ENCODE results near the gene ST6GALNAC3. TPM values are rescaled to one million over a fixed set of nuclear protein-coding genes. Genes with fewer than 3 reads are reported as not detected.

ST6GALNAC3 gene
- polyA plus RNA-seq, 1 donor (not counting 4 experiments of a cell fraction or from before 2014, with no cell fraction given), result 0.08 TPM

- no peak for DNase-seq (ENCODE audit: low read depth, low spot score)
- no peak overlapping the region for H2AFZ ChIP-seq (ENCODE audit: control insufficient read depth, low read length)
- no peaks in the 10 kb centered on the region for H3K4me1 ChIP-seq (ENCODE audit: control insufficient read depth, extremely low read depth, insufficient read depth, low read length)
- no peak for FAIRE-seq
- H3K27ac ChIP-seq (ENCODE audit: control insufficient read depth, insufficient read depth, low read length), result no peak overlapping the region
- no peaks in the 10 kb centered on the region for H4K20me1 ChIP-seq (ENCODE audit: control insufficient read depth, extremely low read depth, insufficient read depth, low read length)
- dilution Hi-C loops (cut with MboI; ENCODE audit: extremely low pct_ligation_motif_present, low sequenced_read_pairs), result no loop called here
- no peaks in the 10 kb centered on the region for H3K9me1 ChIP-seq (ENCODE audit: control insufficient read depth, extremely low read depth, insufficient read depth, low read length)
- no peaks in the 10 kb centered on the region for H3K27me3 ChIP-seq (ENCODE audit: control insufficient read depth, extremely low read depth, insufficient read depth, low read length)
- no peaks in the 10 kb centered on the region for H3K9me3 ChIP-seq (ENCODE audit: control insufficient read depth, low read depth, low read length)
- no peaks in the 10 kb centered on the region for H3K79me2 ChIP-seq (ENCODE audit: control insufficient read depth, insufficient read depth, low read length)
- H3K4me3 ChIP-seq (ENCODE audit: control insufficient read depth in 2 of 3, extremely low read depth in 1 of 3, insufficient read depth in 2 of 3, low read depth in 1 of 3, low read length in 3 of 3), result no peak overlapping the region
- TF ChIP-seq CTCF (optimal IDR thresholded peaks at IDR 0.05 in 1 of 3, IDR thresholded peaks at IDR 0.05 in 1 of 3, conservative IDR thresholded peaks at IDR 0.05 in 1 of 3; ENCODE audit: extremely low read depth in 1 of 3, insufficient read depth in 2 of 3, low read length in 3 of 3) (no peak), EZH2 (IDR thresholded peaks at IDR 0.05; ENCODE audit: low read length) (no peak)
- no peak overlapping the region for H3K9ac ChIP-seq (ENCODE audit: control insufficient read depth, extremely low read depth, insufficient read depth, low read length)
- H3K4me2 ChIP-seq (ENCODE audit: control insufficient read depth, extremely low read depth, insufficient read depth, low read depth, low read length), result no peak overlapping the region
- no peaks in the 10 kb centered on the region for H3K36me3 ChIP-seq (ENCODE audit: control insufficient read depth in 2 of 2, extremely low read depth in 1 of 2, insufficient read depth in 2 of 2, low read length in 2 of 2)
Measured at GRCh38 chr1:76303340-76303717, 228.8 kb downstream of the ST6GALNAC3 start.

GRCh38 chr1:76313304-76313703, 238.8 kb downstream of the ST6GALNAC3 start:
- dilution Hi-C loops (cut with MboI; ENCODE audit: extremely low pct_ligation_motif_present, low sequenced_read_pairs), result no loop called here
- Histone ChIP-seq H3K27ac (ENCODE audit: control insufficient read depth, insufficient read depth, low read length) (no peak overlapping the region), H3K9me1 (ENCODE audit: control insufficient read depth, extremely low read depth, insufficient read depth, low read length) (no peaks in the 10 kb centered on the region), H3K36me3 (ENCODE audit: control insufficient read depth in 2 of 2, extremely low read depth in 1 of 2, insufficient read depth in 2 of 2, low read length in 2 of 2) (no peaks in the 10 kb centered on the region), H3K9ac (ENCODE audit: control insufficient read depth, extremely low read depth, insufficient read depth, low read length) (no peak overlapping the region), H3K9me3 (ENCODE audit: control insufficient read depth, low read depth, low read length) (no peaks in the 10 kb centered on the region), H3K4me3 (ENCODE audit: control insufficient read depth in 2 of 3, extremely low read depth in 1 of 3, insufficient read depth in 2 of 3, low read depth in 1 of 3, low read length in 3 of 3) (no peak overlapping the region), H2AFZ (ENCODE audit: control insufficient read depth, low read length) (no peak overlapping the region), H3K4me2 (ENCODE audit: control insufficient read depth, extremely low read depth, insufficient read depth, low read depth, low read length) (no peak overlapping the region), H3K27me3 (ENCODE audit: control insufficient read depth, extremely low read depth, insufficient read depth, low read length) (no peaks in the 10 kb centered on the region), H4K20me1 (ENCODE audit: control insufficient read depth, extremely low read depth, insufficient read depth, low read length) (no peaks in the 10 kb centered on the region), H3K4me1 (ENCODE audit: control insufficient read depth, extremely low read depth, insufficient read depth, low read length) (no peaks in the 10 kb centered on the region), H3K79me2 (ENCODE audit: control insufficient read depth, insufficient read depth, low read length) (no peaks in the 10 kb centered on the region)
- DNase-seq (ENCODE audit: low read depth, low spot score), result no peak
- no peak for FAIRE-seq
- TF ChIP-seq EZH2 (IDR thresholded peaks at IDR 0.05; ENCODE audit: low read length), result no peak
- TF ChIP-seq CTCF (optimal IDR thresholded peaks at IDR 0.05 in 1 of 3, IDR thresholded peaks at IDR 0.05 in 1 of 3, conservative IDR thresholded peaks at IDR 0.05 in 1 of 3; ENCODE audit: extremely low read depth in 1 of 3, insufficient read depth in 2 of 3, low read length in 3 of 3), result no peak

All from keratinocyte (primary cell).